Neuronal stem cell (in vitro differentiated cells): Measurements from ENCODE around the gene SMARCA2.

Source experiments
- DNase-seq: peaks from one replicate; pipeline ENCODE4 v3.0.0-alpha.2; 2013; ENCODE audit warnings: low spot score
- H2AFZ ChIP-seq: one replicate; pipeline ENCODE4 v1.6.1; 2013; ENCODE audit warnings: mild to moderate bottlenecking, low read length, inconsistent platforms
- H2AK5ac ChIP-seq: 2 replicates; pipeline ENCODE4 v1.6.1; 2013; ENCODE audit warnings: low read depth, mild to moderate bottlenecking, inconsistent platforms, low read length, moderate library complexity, mixed read lengths
- H2BK120ac ChIP-seq: 2 replicates; pipeline ENCODE4 v1.6.1; 2013; ENCODE audit warnings: low read depth, mild to moderate bottlenecking, inconsistent platforms, low read length, moderate library complexity, mixed read lengths
- H2BK12ac ChIP-seq: one replicate; pipeline ENCODE4 v1.6.1; 2013; ENCODE audit warnings: low read length, inconsistent platforms
- H2BK15ac ChIP-seq: 2 replicates; pipeline ENCODE4 v1.6.1; 2013; ENCODE audit warnings: mild to moderate bottlenecking, low read length, inconsistent platforms, mixed read lengths
- H2BK5ac ChIP-seq: one replicate; pipeline ENCODE4 v1.6.1; 2013; ENCODE audit warnings: inconsistent platforms, mild to moderate bottlenecking, low read length, moderate library complexity
- H3K14ac ChIP-seq: one replicate; pipeline ENCODE4 v1.6.1; 2013; ENCODE audit warnings: low read length, inconsistent platforms
- H3K18ac ChIP-seq: 2 replicates; pipeline ENCODE4 v1.6.1; 2013; ENCODE audit warnings: low read length, inconsistent platforms
- H3K23ac ChIP-seq: 2 replicates; pipeline ENCODE4 v1.6.1; 2013; ENCODE audit warnings: low read depth, mild to moderate bottlenecking, mixed read lengths, low read length, inconsistent platforms; ENCODE audit not compliant: poor library complexity
- H3K27ac ChIP-seq: replicated peaks from 3 replicates; pipeline ENCODE4 v1.5.1; 2013; ENCODE audit warnings: low read length, inconsistent platforms
- H3K27me3 ChIP-seq, 3 experiments: 2 replicates each; pipeline ENCODE4 v1.6.1; 2013; ENCODE audit warnings: low read length in 3 of 3, mild to moderate bottlenecking in 2 of 3, inconsistent platforms in 1 of 3, low read depth in 1 of 3, mixed read lengths in 1 of 3, moderate library complexity in 1 of 3; ENCODE audit not compliant: control insufficient read depth in 3 of 3, insufficient read depth in 3 of 3
- H3K36me3 ChIP-seq, 2 donors: replicated peaks in 1 of 2; 2 replicates each; pipeline ENCODE4 v1.6.1; 2013; ENCODE audit warnings: low read length in 2 of 2; ENCODE audit not compliant: control insufficient read depth in 2 of 2, insufficient read depth in 2 of 2
- H3K4ac ChIP-seq: 2 replicates; pipeline ENCODE4 v1.6.1; 2013; ENCODE audit warnings: inconsistent platforms, mild to moderate bottlenecking, low read length, moderate library complexity
- H3K4me1 ChIP-seq, 2 donors: 1 replicate in 1 of 2; 2 replicates in 1 of 2; pipeline ENCODE4 v1.6.1; 2013; ENCODE audit warnings: low read length in 2 of 2, low read depth in 1 of 2; ENCODE audit not compliant: control insufficient read depth in 2 of 2, insufficient read depth in 1 of 2
- H3K4me2 ChIP-seq: one replicate; pipeline ENCODE4 v1.6.1; 2013; ENCODE audit warnings: mild to moderate bottlenecking, low read length, inconsistent platforms; ENCODE audit not compliant: insufficient read depth, poor library complexity, severe bottlenecking
- H3K4me3 ChIP-seq, 2 donors: 2 replicates each; pipeline ENCODE4 v1.5.1; 2013; ENCODE audit warnings: low read length in 2 of 2, mild to moderate bottlenecking in 2 of 2, inconsistent platforms in 1 of 2, moderate library complexity in 1 of 2
- H3K79me1 ChIP-seq: one replicate; pipeline ENCODE4 v1.6.1; 2013; ENCODE audit warnings: low read depth, mild to moderate bottlenecking, inconsistent platforms, low read length, moderate library complexity
- H3K9ac ChIP-seq: one replicate; pipeline ENCODE4 v1.6.1; 2013; ENCODE audit warnings: mild to moderate bottlenecking, low read depth, low read length, inconsistent platforms; ENCODE audit not compliant: poor library complexity
- H3K9me3 ChIP-seq, 2 donors: replicated peaks in 1 of 2; 2 replicates each; pipeline versions ENCODE3 to v1.6.1; 2013; ENCODE audit warnings: low read length in 2 of 2, mild to moderate bottlenecking in 2 of 2, inconsistent platforms in 1 of 2, low read depth in 1 of 2, mixed read lengths in 1 of 2, moderate library complexity in 1 of 2; ENCODE audit not compliant: control insufficient read depth in 2 of 2, insufficient read depth in 1 of 2
- H4K8ac ChIP-seq: one replicate; pipeline ENCODE4 v1.6.1; 2013; ENCODE audit warnings: low read depth, mild to moderate bottlenecking, inconsistent platforms, low read length, moderate library complexity
- H4K91ac ChIP-seq: one replicate; pipeline ENCODE4 v1.6.1; 2013; ENCODE audit warnings: low read length, low read depth, mild to moderate bottlenecking, inconsistent platforms; ENCODE audit not compliant: poor library complexity
- WGBS, 2 donors: extraction: QIAGEN DNeasy Blood & Tissue Kit; methylation state at CpG; one replicate each; pipeline ENCODE4 v1.1.7; 2013; ENCODE audit warnings: missing lambda C conversion rate in 2 of 2, mixed read lengths in 1 of 2; ENCODE audit not compliant: insufficient read length in 2 of 2, insufficient replicate concordance in 1 of 2; ENCODE audit errors: extremely low coverage in 2 of 2; 5-methylcytosine and 5-hydroxymethylcytosine counted together

SMARCA2 gene

GRCh38 chr9:2214707-2215106 is 199.6 kb downstream of the SMARCA2 start:
- Histone ChIP-seq H3K4me2 (no peak overlapping the region), H4K8ac (no peak overlapping the region), H2AFZ (no peak overlapping the region), H3K27me3 (no peaks in the 10 kb centered on the region), H3K79me1 (no peaks in the 10 kb centered on the region), H3K18ac (no peak overlapping the region), H3K9me3 (no peaks in the 10 kb centered on the region), H2BK5ac (no peak overlapping the region), H3K4me3 (no peak overlapping the region), H3K4me1 (no peaks in the 10 kb centered on the region), H3K23ac (no peak overlapping the region), H3K27ac (no peak overlapping the region), H2AK5ac (no peak overlapping the region), H2BK120ac (no peak overlapping the region), H3K36me3 (no peaks in the 10 kb centered on the region), H2BK15ac (no peak overlapping the region), H2BK12ac (no peak overlapping the region), H3K9ac (no peak overlapping the region), H3K4ac (no peak overlapping the region), H4K91ac (no peak overlapping the region), H3K14ac (no peak overlapping the region)
- DNase-seq: no peak
- WGBS, 2 donors: no CpG with 5 or more reads among the region's 5 CpGs

GRCh38 chr9:2215921-2216441 is 200.8 kb downstream of the SMARCA2 start:
- Histone ChIP-seq H3K18ac (no peak overlapping the region), H3K4me1 (no peaks in the 10 kb centered on the region), H3K27me3 (no peaks in the 10 kb centered on the region), H2BK15ac (no peak overlapping the region), H3K27ac (no peak overlapping the region), H3K4ac (no peak overlapping the region), H2BK12ac (no peak overlapping the region), H4K8ac (no peak overlapping the region), H2BK120ac (no peak overlapping the region), H3K79me1 (no peaks in the 10 kb centered on the region), H3K4me3 (no peak overlapping the region), H3K36me3 (no peaks in the 10 kb centered on the region), H4K91ac (no peak overlapping the region), H3K14ac (no peak overlapping the region), H3K9ac (no peak overlapping the region), H3K23ac (no peak overlapping the region), H2BK5ac (no peak overlapping the region), H3K9me3 (no peaks in the 10 kb centered on the region), H2AFZ (no peak overlapping the region), H3K4me2 (no peak overlapping the region), H2AK5ac (no peak overlapping the region)
- no CpG with 5 or more reads among the region's 8 CpGs for WGBS, 2 donors
- no peak for DNase-seq

GRCh38 chr9:2216591-2216990 is 201.4 kb downstream of the SMARCA2 start:
- H2BK5ac ChIP-seq: no peak overlapping the region

GRCh38 chr9:2217540-2217939 is 202.4 kb downstream of the SMARCA2 start:
- Histone ChIP-seq H3K23ac (no peak overlapping the region), H3K4me2 (no peak overlapping the region), H3K14ac (no peak overlapping the region), H2AFZ (no peak overlapping the region), H2BK12ac (no peak overlapping the region), H3K9me3 (no peaks in the 10 kb centered on the region), H3K36me3 (no peaks in the 10 kb centered on the region), H3K4me1 (no peaks in the 10 kb centered on the region), H3K27me3 (no peaks in the 10 kb centered on the region), H2BK5ac (no peak overlapping the region), H2BK120ac (no peak overlapping the region), H3K18ac (no peak overlapping the region), H2BK15ac (no peak overlapping the region), H3K79me1 (no peaks in the 10 kb centered on the region), H3K27ac (no peak overlapping the region), H3K9ac (no peak overlapping the region), H3K4me3 (no peak overlapping the region), H4K91ac (no peak overlapping the region), H3K4ac (no peak overlapping the region), H4K8ac (no peak overlapping the region), H2AK5ac (no peak overlapping the region)
- WGBS, 2 donors: no CpG with 5 or more reads among the region's 3 CpGs
- no peak for DNase-seq

More at GRCh38 chr9:2216591-2216990, 201.4 kb downstream of the SMARCA2 start:
- H3K4me2 ChIP-seq: no peak overlapping the region
- DNase-seq: no peak
- H3K14ac ChIP-seq: no peak overlapping the region
- no peaks in the 10 kb centered on the region for H3K79me1 ChIP-seq
- no peak overlapping the region for H2BK120ac ChIP-seq
- H3K27ac ChIP-seq: no peak overlapping the region
- H3K4me3 ChIP-seq: no peak overlapping the region
- H2AK5ac ChIP-seq: no peak overlapping the region
- no CpG with 5 or more reads among the region's 2 CpGs for WGBS, 2 donors
- H4K91ac ChIP-seq: no peak overlapping the region
- H3K23ac ChIP-seq: no peak overlapping the region
- H2AFZ ChIP-seq: no peak overlapping the region
- no peaks in the 10 kb centered on the region for H3K4me1 ChIP-seq
- no peak overlapping the region for H3K4ac ChIP-seq
- H3K9me3 ChIP-seq: no peaks in the 10 kb centered on the region
- no peak overlapping the region for H3K18ac ChIP-seq
- H3K27me3 ChIP-seq: no peaks in the 10 kb centered on the region
- no peaks in the 10 kb centered on the region for H3K36me3 ChIP-seq
- H2BK15ac ChIP-seq: no peak overlapping the region
- no peak overlapping the region for H2BK12ac ChIP-seq
- H4K8ac ChIP-seq: no peak overlapping the region
- no peak overlapping the region for H3K9ac ChIP-seq
